Sigmoid colon (tissue), 7 donors: ENCODE measurements around the gene TSHZ1. TPM values are rescaled to one million over a fixed set of nuclear protein-coding genes. Genes with fewer than 3 reads are reported as not detected.

Experiments
- DNase-seq: peaks from one replicate; pipeline ENCODE4 v3.0.0-alpha.2; 2019
- H3K27ac ChIP-seq, 4 donors: fragments of 200-600 bp; sonication (generic); one replicate each; pipeline ENCODE4 v1.5.1; 2016 to 2019; ENCODE audit warnings: mild to moderate bottlenecking in 1 of 4
- H3K27me3 ChIP-seq, 3 donors: fragments of 200-600 bp; sonication (generic); one replicate each; pipeline ENCODE4 v1.5.1; 2019; ENCODE audit warnings: mild to moderate bottlenecking in 1 of 3
- H3K36me3 ChIP-seq, 4 donors: fragments of 200-600 bp; sonication (generic); one replicate each; pipeline ENCODE4 v1.5.1; 2016 to 2019
- H3K4me1 ChIP-seq, 4 donors: fragments of 200-600 bp; sonication (generic); one replicate each; pipeline ENCODE4 v1.5.1; 2017 to 2019
- H3K4me3 ChIP-seq, 4 donors: fragments of 200-600 bp; sonication (generic); one replicate each; pipeline ENCODE4 v1.5.1; 2017 to 2019; ENCODE audit warnings: mild to moderate bottlenecking in 2 of 4, moderate library complexity in 1 of 4
- H3K9me3 ChIP-seq, 4 donors: fragments of 200-600 bp in 3 of 4; sonication (generic) in 3 of 4; one replicate each; pipeline versions ENCODE4 v1.5.1 to v1.6.1; 2013 to 2019
- EP300 ChIP-seq, 4 donors: sonication (generic); formaldehyde crosslinking; IDR thresholded peaks; one replicate each; pipeline ENCODE4 v1.6.1; 2017; ENCODE audit warnings: antibody characterized with exemption in 4 of 4
- POLR2A ChIP-seq, 2 donors: fragments of 450-650 bp; IDR thresholded peaks; one replicate each; pipeline ENCODE4 v1.6.1; 2016; ENCODE audit warnings: antibody characterized with exemption in 2 of 2, mild to moderate bottlenecking in 2 of 2, moderate library complexity in 2 of 2
- POLR2AphosphoS5 ChIP-seq, 4 donors: sonication (generic); formaldehyde crosslinking; IDR thresholded peaks; one replicate each; pipeline ENCODE4 v1.6.1; 2017; ENCODE audit warnings: antibody characterized with exemption in 4 of 4
- whole genome bisulfite sequencing, 2 donors: extraction: QIAGEN DNeasy Blood & Tissue Kit; methylation state at CpG; one replicate each; pipeline ENCODE4 v1.1.7; 2013; 5-methylcytosine and 5-hydroxymethylcytosine counted together
- intact Hi-C: fragments of 100-400 bp; cut with DNase I; formaldehyde crosslinking; loops from one replicate; pipeline ENCODE4 v1.15.1; 2023
- polyA plus RNA-seq, 3 donors: library from polyadenylated mRNA; stranded (reverse); fragments of 200-250 nt; gene quantifications; one replicate each; pipeline ENCODE4 v1.2.3, GENCODE V29; 2013
- total RNA-seq, 4 donors: library from RNA; depleted of rRNA; stranded (reverse); fragments of >200 nt; gene quantifications; one replicate each; pipeline ENCODE4 v1.1.0, GENCODE V29; 2016
- TF ChIP-seq, protein P1 (sequence below), 4 experiments: fragments of 450-650 bp in 3 of 4; fragments of 200-600 bp in 1 of 4; IDR thresholded peaks; one replicate each; pipeline ENCODE4 v1.5.1; 2016 to 2019; ENCODE audit warnings: antibody characterized with exemption in 4 of 4, mild to moderate bottlenecking in 3 of 4, moderate library complexity in 2 of 4
- donor health status: healthy with polysubstance abuse.
- donor health status: Bipolar disorder and iron deficiency.
- donor health status: healthy.

The TSHZ1 gene
- total and polyA plus RNA-seq, 7 donors, result 7.8 to 29.4 (median 23.0) TPM

DNA sequence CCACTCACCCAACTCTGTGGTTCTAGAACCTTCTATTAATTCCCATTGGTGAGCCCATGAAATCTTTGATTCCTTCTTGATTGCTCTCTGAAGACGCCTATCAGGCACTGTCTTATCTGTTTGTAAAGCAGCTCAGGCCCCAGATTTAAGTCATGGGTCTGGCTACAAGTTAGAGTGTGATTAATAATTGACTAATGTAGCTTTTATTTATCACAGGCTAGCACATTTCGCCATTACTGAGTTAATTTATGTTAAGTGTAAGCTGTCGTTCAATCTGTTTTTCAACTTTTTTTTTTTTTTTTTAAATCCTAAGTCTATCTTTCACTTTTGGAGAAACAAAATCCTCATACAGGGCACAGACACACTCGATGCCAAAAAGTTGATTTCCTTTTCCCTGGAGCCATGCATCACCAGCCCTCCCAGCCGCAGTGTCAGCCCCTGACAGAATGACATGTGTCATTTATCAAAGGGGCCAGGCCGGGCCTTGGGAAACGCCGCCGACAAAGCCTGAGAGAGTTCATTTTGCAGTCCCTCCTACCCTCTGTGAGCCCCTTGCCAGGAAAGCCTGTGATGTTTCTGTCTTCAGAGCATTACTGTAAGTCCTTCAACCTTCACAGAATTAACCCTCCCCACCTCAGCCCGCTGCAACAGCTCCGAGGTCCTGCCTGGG is 15.8 kb downstream of the TSHZ1 start:
- intact Hi-C loops, result no loop called here
- H3K27me3 ChIP-seq, result no peaks in the 10 kb centered on the region
- WGBS, 2 donors, result 37 to 72% methylated on average over 11 of the region's 11 CpGs
- peaks cover 0 to 82% (median 67%) of the 10 kb centered on the region in 4 donors for H3K4me1 ChIP-seq
- peak overlapping the region; percentile 42 to 96 (median 60) for H3K27ac ChIP-seq
- TF ChIP-seq, protein P1, sequence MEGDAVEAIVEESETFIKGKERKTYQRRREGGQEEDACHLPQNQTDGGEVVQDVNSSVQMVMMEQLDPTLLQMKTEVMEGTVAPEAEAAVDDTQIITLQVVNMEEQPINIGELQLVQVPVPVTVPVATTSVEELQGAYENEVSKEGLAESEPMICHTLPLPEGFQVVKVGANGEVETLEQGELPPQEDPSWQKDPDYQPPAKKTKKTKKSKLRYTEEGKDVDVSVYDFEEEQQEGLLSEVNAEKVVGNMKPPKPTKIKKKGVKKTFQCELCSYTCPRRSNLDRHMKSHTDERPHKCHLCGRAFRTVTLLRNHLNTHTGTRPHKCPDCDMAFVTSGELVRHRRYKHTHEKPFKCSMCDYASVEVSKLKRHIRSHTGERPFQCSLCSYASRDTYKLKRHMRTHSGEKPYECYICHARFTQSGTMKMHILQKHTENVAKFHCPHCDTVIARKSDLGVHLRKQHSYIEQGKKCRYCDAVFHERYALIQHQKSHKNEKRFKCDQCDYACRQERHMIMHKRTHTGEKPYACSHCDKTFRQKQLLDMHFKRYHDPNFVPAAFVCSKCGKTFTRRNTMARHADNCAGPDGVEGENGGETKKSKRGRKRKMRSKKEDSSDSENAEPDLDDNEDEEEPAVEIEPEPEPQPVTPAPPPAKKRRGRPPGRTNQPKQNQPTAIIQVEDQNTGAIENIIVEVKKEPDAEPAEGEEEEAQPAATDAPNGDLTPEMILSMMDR (IDR thresholded peaks at IDR 0.05), result no peak
- no peak for TF ChIP-seq EP300 (IDR thresholded peaks at IDR 0.05)
- TF ChIP-seq POLR2A (IDR thresholded peaks at IDR 0.05), result no peak
- no peak for TF ChIP-seq POLR2AphosphoS5 (IDR thresholded peaks at IDR 0.05)
- no peaks in the 10 kb centered on the region for H3K9me3 ChIP-seq
- peak overlapping the region in 2 of 4 donors; percentile 14 to 23 for H3K4me3 ChIP-seq
- H3K36me3 ChIP-seq, result no peaks in the 10 kb centered on the region
- DNase-seq, result no peak

DNA sequence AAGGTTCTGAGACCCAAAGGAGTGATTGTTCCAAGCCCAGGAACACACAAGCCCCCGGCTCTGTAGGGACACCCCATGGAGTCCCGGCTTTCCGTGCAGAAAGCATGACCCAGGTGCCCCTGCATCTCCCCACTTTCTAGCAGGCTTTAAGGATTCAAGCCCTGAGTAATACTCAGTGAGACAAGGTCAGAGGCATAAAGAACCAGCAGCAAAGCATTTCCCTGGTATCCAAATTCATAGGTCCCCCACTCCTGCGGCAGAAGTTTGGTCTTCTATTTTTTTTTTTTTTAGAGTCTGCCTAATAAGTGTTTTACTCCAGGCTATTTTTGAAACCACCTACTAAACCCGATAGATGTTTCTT is 16.3 kb downstream of the TSHZ1 start:
- 46 to 73% methylated on average over 5 of the region's 5 CpGs for WGBS, 2 donors

DNA sequence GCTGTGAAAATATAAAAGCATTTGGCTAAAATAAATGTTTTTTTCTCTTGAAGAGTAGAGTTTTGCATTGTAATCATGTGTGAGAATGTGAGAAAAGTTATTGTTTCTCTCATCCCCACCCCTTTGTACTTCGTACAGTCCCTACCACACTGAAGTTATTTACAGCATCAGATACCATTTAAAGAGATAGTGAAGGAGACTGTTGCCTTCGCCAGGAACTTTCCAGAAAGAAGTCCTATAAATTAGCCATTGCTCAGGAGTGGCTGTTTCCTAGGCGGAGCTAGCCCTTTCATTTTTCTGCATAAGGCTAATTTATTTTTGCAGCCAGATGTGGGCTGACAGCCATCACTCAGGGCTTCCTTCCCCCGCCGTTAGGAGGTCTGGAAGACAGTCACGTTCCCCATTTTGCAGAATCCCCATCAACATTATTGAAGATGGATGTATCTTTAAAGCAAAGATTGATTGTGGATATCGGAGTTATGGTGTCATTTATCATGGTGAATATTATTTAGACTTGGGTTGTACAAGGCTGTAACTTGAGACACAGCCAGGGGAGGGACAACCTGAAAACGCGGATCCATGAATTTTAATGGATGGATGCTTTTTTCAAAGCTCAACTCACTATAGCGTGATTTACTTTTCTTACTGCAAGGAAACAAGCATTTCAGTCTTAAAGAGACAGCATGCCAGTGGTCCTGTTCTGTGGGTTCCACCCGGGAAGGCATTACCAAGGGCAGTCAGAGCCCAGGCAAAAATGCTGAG is 17.1 kb downstream of the TSHZ1 start:
- H3K4me3 ChIP-seq, result peak overlapping the region in 2 of 4 donors; percentile 2 to 23
- peaks cover 0 to 82% (median 56%) of the 10 kb centered on the region in 4 donors for H3K4me1 ChIP-seq
- TF ChIP-seq EP300 (IDR thresholded peaks at IDR 0.05) (no peak), POLR2AphosphoS5 (IDR thresholded peaks at IDR 0.05) (no peak), POLR2A (IDR thresholded peaks at IDR 0.05) (no peak)
- TF ChIP-seq, protein P1 (IDR thresholded peaks at IDR 0.05), result no peak
- peak overlapping the region; percentile 9 to 96 (median 52) for H3K27ac ChIP-seq
- no peak for DNase-seq
- WGBS, 2 donors, result 52 to 60% methylated on average over 11 of the region's 11 CpGs
- intact Hi-C loops, result no loop called here
- no peaks in the 10 kb centered on the region for H3K36me3 ChIP-seq
- H3K27me3 ChIP-seq, result no peaks in the 10 kb centered on the region
- no peaks in the 10 kb centered on the region for H3K9me3 ChIP-seq

More for the DNA sequence above, 16.3 kb downstream of the TSHZ1 start:
- Histone ChIP-seq H3K27me3 (no peaks in the 10 kb centered on the region), H3K9me3 (no peaks in the 10 kb centered on the region), H3K36me3 (no peaks in the 10 kb centered on the region), H3K4me3 (peak overlapping the region in 2 of 4 donors; percentile 14 to 23), H3K4me1 (peaks cover 0 to 82% (median 63%) of the 10 kb centered on the region in 4 donors), H3K27ac (peak overlapping the region; percentile 42 to 96 (median 60))
- DNase-seq, result no peak
- intact Hi-C loops, result no loop called here
- TF ChIP-seq POLR2AphosphoS5 (IDR thresholded peaks at IDR 0.05), result no peak
- TF ChIP-seq, protein P1 (IDR thresholded peaks at IDR 0.05), result no peak
- no peak for TF ChIP-seq EP300 (IDR thresholded peaks at IDR 0.05)
- TF ChIP-seq POLR2A (IDR thresholded peaks at IDR 0.05), result no peak

DNA sequence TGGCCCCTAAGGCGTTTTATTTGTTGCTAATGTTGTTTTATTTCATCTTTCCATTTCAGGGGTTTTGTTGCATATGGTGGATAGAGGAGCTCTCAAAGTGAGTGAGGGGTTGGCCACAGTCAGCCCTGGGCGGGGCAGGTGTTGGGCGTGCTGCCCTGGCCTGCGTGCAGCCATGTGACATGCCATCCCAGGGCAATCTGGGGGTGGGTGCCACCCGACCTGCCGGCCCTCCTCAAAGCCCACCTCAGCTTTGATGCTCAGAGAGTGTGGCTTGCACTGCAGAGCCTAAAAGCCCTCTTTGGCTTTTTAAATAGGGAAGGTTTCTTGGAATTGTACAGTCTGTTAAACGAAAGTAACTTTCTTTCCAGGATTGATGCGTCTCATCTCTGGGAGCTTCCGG is 18.4 kb downstream of the TSHZ1 start:
- WGBS, 2 donors, result 81 to 94% methylated on average over 9 of the region's 9 CpGs

More for the DNA sequence above, 18.4 kb downstream of the TSHZ1 start:
- H3K27me3 ChIP-seq, result no peaks in the 10 kb centered on the region
- peaks cover 0 to 75% (median 53%) of the 10 kb centered on the region in 4 donors for H3K4me1 ChIP-seq
- DNase-seq, result no peak
- intact Hi-C loops, result no loop called here
- TF ChIP-seq EP300 (IDR thresholded peaks at IDR 0.05) (no peak), POLR2A (IDR thresholded peaks at IDR 0.05) (no peak), POLR2AphosphoS5 (IDR thresholded peaks at IDR 0.05) (no peak)
- TF ChIP-seq, protein P1 (IDR thresholded peaks at IDR 0.05), result no peak
- no peak overlapping the region for H3K27ac ChIP-seq
- H3K9me3 ChIP-seq, result no peaks in the 10 kb centered on the region
- no peak overlapping the region for H3K4me3 ChIP-seq
- no peaks in the 10 kb centered on the region for H3K36me3 ChIP-seq
